A549 (cell line): Measurements from ENCODE around the gene PTGDS. TPM values are rescaled to one million over a fixed set of nuclear protein-coding genes. Genes with fewer than 3 reads are reported as not detected.

ENCODE experiments used
- ATAC-seq, 2 experiments: fragments of 200-7000 bp in 1 of 2; fragments of >200 bp in 1 of 2; cut with Nextera tagmentation in 1 of 2; cut with Tn5 transposase in 1 of 2; 3 replicates each; pipeline versions ENCODE4 v1.8.0 to v1.9.1; 2018 to 2020; ENCODE audit warnings: mild to moderate bottlenecking in 1 of 2, moderate library complexity in 1 of 2
- CTCF ChIA-PET: fragments of 300-600 bp; sonication (Branson Sonifier 250); formaldehyde crosslinking; extraction: SDS; loops from one replicate; lab custom pipeline; 2021; ENCODE audit warnings: antibody characterized with exemption, inconsistent platforms; lab: Yijun Ruan, JAX
- POLR2A ChIA-PET: fragments of 350-600 bp; formaldehyde crosslinking; extraction: SDS; loops from one replicate; lab custom pipeline; 2021; ENCODE audit warnings: antibody characterized with exemption, inconsistent platforms; lab: Yijun Ruan, JAX
- DNase-seq, 2 experiments: peaks; one replicate each; pipeline versions ENCODE4 v3.0.0 to v3.0.0-alpha.2; 2011 to 2016; ENCODE audit warnings: low read depth in 1 of 2, low spot score in 1 of 2
- FAIRE-seq: peaks from 2 replicates; lab custom pipeline; 2011; peaks lifted over from hg19 to GRCh38; lab: Jason Lieb, UNC
- H3K27ac ChIP-seq, 2 experiments: fragments of >200 bp; sonication (Bioruptor Twin); formaldehyde crosslinking; 3 replicates each; pipeline ENCODE4 v1.5.1; 2016 to 2017
- H3K4me1 ChIP-seq: fragments of >200 bp; sonication (Bioruptor Twin); formaldehyde crosslinking; 3 replicates; pipeline ENCODE4 v1.6.1; 2016
- H3K4me2 ChIP-seq: fragments of >200 bp; sonication (Bioruptor Twin); formaldehyde crosslinking; 3 replicates; pipeline ENCODE4 v1.6.1; 2016
- H3K4me3 ChIP-seq: fragments of >200 bp; sonication (Bioruptor Twin); formaldehyde crosslinking; 3 replicates; pipeline ENCODE4 v1.5.1; 2016
- H3K9me3 ChIP-seq: fragments of >200 bp; sonication (Bioruptor Twin); formaldehyde crosslinking; 3 replicates; pipeline ENCODE4 v1.6.1; 2016
- CBX8 ChIP-seq: fragments of 200-600 bp; sonication (generic); IDR thresholded peaks from 2 replicates; pipeline ENCODE4 v1.6.1; 2016
- CHD2 ChIP-seq: fragments of 150-350 bp; IDR thresholded peaks from 2 replicates; pipeline ENCODE4 v1.6.1; 2014; ENCODE audit warnings: low read length; ENCODE audit not compliant: partially characterized antibody
- ESRRA ChIP-seq: fragments of 150-350 bp; IDR thresholded peaks from 2 replicates; pipeline ENCODE4 v1.6.1; 2014; ENCODE audit warnings: mild to moderate bottlenecking, low read length, borderline replicate concordance
- HDAC2 ChIP-seq: fragments of 200-600 bp; sonication (generic); IDR thresholded peaks from 2 replicates; pipeline ENCODE4 v1.6.1; 2016
- HES2 ChIP-seq: fragments of >200 bp; sonication (Bioruptor Twin); formaldehyde crosslinking; IDR thresholded peaks from 2 replicates; pipeline ENCODE4 v1.6.1; 2016
- HOXB13 ChIP-seq: fragments of 250-450 bp; sonication (Bioruptor Pico); IDR thresholded peaks from 2 replicates; pipeline ENCODE4 v1.5.0; 2020; ENCODE audit warnings: low read depth, mild to moderate bottlenecking, moderate library complexity
- HOXB5 ChIP-seq: fragments of 250-450 bp; sonication (Bioruptor Pico); IDR thresholded peaks from 2 replicates; pipeline ENCODE4 v1.5.0; 2020; ENCODE audit warnings: mild to moderate bottlenecking, moderate library complexity
- JUN ChIP-seq, 2 experiments: fragments of >200 bp; sonication (Bioruptor Twin); formaldehyde crosslinking; IDR thresholded peaks; 2 replicates in 1 of 2; 3 replicates in 1 of 2; pipeline ENCODE4 v1.6.1; 2016 to 2017
- KDM1A ChIP-seq: fragments of 200-600 bp; sonication (generic); IDR thresholded peaks from 2 replicates; pipeline ENCODE4 v1.6.1; 2016; ENCODE audit warnings: low read depth, mild to moderate bottlenecking
- MYC ChIP-seq: IDR thresholded peaks from 2 replicates; pipeline ENCODE4 v1.6.1; 2012; ENCODE audit warnings: mild to moderate bottlenecking, inconsistent platforms, low read length, improper control_type of control experiment, borderline replicate concordance
- NFE2L2 ChIP-seq: fragments of 150-350 bp; conservative IDR thresholded peaks from 2 replicates; pipeline ENCODE4 v1.6.1; 2014; ENCODE audit warnings: low read length
- NPAS2 ChIP-seq: fragments of 250-450 bp; sonication (Bioruptor Pico); IDR thresholded peaks from 2 replicates; pipeline ENCODE4 v1.8.0; 2022; ENCODE audit warnings: mild to moderate bottlenecking, moderate library complexity, borderline replicate concordance
- NR3C1 ChIP-seq: fragments of >200 bp; sonication (Bioruptor Twin); formaldehyde crosslinking; IDR thresholded peaks from 3 replicates; pipeline ENCODE4 v1.6.1; 2017
- POLR2AphosphoS2 ChIP-seq: conservative IDR thresholded peaks from 2 replicates; pipeline ENCODE4 v1.6.1; 2012; ENCODE audit warnings: low read length, improper control_type of control experiment, inconsistent platforms
- RARB ChIP-seq: fragments of 250-450 bp; sonication (Bioruptor Pico); IDR thresholded peaks from 2 replicates; pipeline ENCODE4 v1.8.0; 2021; ENCODE audit warnings: mild to moderate bottlenecking, moderate library complexity
- REST ChIP-seq: fragments of 200-600 bp; sonication (generic); IDR thresholded peaks from 2 replicates; pipeline ENCODE4 v1.6.1; 2016; ENCODE audit warnings: antibody characterized with exemption, mild to moderate bottlenecking, moderate library complexity
- RFX5 ChIP-seq: fragments of 450-650 bp; IDR thresholded peaks from 2 replicates; pipeline ENCODE4 v1.7.1; 2014; ENCODE audit warnings: antibody characterized with exemption, mild to moderate bottlenecking, moderate library complexity
- SMC3 ChIP-seq: fragments of >200 bp; sonication (Bioruptor Twin); formaldehyde crosslinking; IDR thresholded peaks from 3 replicates; pipeline ENCODE4 v1.6.1; 2018; ENCODE audit warnings: inconsistent platforms
- TFCP2L1 ChIP-seq: fragments of 250-450 bp; sonication (Bioruptor Pico); IDR thresholded peaks from 2 replicates; pipeline ENCODE4 v1.5.0; 2021; ENCODE audit warnings: mild to moderate bottlenecking
- ZNF302 ChIP-seq: fragments of 250-450 bp; sonication (Bioruptor Pico); IDR thresholded peaks from 2 replicates; pipeline ENCODE4 v1.9.0; 2021; ENCODE audit warnings: inconsistent platforms, mild to moderate bottlenecking, moderate library complexity
- WGBS: methylation state at CpG from one replicate; pipeline ENCODE4 v1.1.6; 2017; ENCODE audit errors: missing lambda C conversion rate; 5-methylcytosine and 5-hydroxymethylcytosine counted together
- polyA plus RNA-seq, 4 experiments: library from polyadenylated mRNA; depleted of rRNA in 3 of 4; stranded (reverse); fragments of >200 nt; fragmentation: RNase III in 1 of 4; extraction: RNeasy Plus Mini Kit Qiagen cat#74134 plus additional on column Dnase treatment in 1 of 4; gene quantifications; 2 replicates in 3 of 4; 3 replicates in 1 of 4; pipeline ENCODE4 v1.2.3, GENCODE V29; 2011 to 2017
- TF ChIP-seq, protein P1 (sequence below): IDR thresholded peaks from 2 replicates; pipeline ENCODE4 v1.6.1; 2012
- TF ChIP-seq, protein P2 (sequence below): fragments of 250-450 bp; sonication (Bioruptor Pico); IDR thresholded peaks from 2 replicates; pipeline ENCODE4 v1.5.0; 2020; ENCODE audit warnings: low read depth, mild to moderate bottlenecking, moderate library complexity
- TF ChIP-seq, protein P3 (sequence below): IDR thresholded peaks from 2 replicates; pipeline ENCODE4 v1.6.1; 2012; ENCODE audit warnings: low read depth, borderline replicate concordance

PTGDS gene
- polyA plus RNA-seq, 2 of the 4 experiments (the other 2 are of a cell fraction), result 0.26 to 0.31 TPM

DNA sequence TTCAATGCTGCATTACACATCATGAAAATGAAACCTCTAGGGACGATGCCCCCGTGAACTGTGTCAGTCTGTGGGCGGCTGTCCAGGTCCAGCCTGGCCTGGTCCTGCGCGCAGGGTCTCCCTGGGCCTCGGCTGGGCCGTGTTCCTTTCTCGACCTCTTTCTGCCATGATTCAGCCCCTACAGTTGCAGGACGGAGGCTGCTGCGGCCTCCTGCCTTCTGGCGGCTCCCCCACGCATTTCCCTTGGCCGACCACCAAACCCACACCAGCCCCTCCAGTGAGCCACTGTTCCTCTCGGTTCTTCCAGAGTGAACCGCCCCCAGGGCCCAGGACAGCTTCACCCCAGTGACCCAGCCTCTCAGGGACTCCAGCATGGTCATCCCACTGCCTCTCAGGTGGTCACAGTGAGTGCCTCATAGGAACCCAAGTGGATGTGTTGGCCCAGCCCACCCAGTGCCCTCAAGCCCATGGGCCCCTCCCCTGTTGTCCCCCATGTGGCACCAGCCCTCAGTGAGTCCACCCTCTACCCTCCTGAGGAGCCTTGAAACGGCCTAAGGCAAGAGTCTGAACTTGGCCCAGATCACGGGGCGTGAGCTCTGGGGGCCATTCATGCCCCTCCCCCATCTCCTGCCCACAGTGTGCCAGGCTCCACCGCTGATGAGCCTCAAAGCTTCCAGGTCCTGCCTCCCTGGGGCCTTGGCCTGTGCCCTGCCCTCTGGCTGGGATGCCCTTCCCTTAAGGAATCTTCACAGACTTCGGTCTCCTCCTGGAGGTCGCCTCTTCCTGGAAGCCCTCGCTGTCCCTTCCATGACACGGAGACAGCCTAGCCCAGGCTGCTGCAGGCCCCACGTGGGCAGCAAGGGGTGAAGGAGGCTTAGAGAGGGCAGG, 29.1 kb downstream of the PTGDS start:
- ATAC-seq (no peak), FAIRE-seq (no peak), DNase-seq (no peak)
- Histone ChIP-seq H3K9me3 (no peaks in the 10 kb centered on the region), H3K4me2 (no peak overlapping the region), H3K4me3 (no peak overlapping the region), H3K4me1 (peaks cover 10% of the 10 kb centered on the region), H3K27ac (no peak overlapping the region)
- ChIA-PET CTCF (interaction anchor here (0.6 to 6.1 kb wide), 11 partner anchors 10 to 184 kb away, joined by 3 to 37 read pairs (median 5); partner anchors contain the start of genes ABCA2, AJM1, CLIC3 and NPDC1), POLR2A (interaction anchor here (0.8 kb wide), 1 partner anchor 14 kb away, joined by 3 read pairs; the partner anchor contains the start of gene PAXX)
- WGBS, result 92% methylated on average over 20 of the region's 24 CpGs
- TF ChIP-seq ESRRA (no peak), NPAS2 (no peak), REST (no peak), NFE2L2 (no peak), MYC (no peak), ZNF302 (no peak), KDM1A (no peak), CBX8 (no peak), NR3C1 (no peak), HOXB5 (CRISPR knock-in tag) (no peak), SMC3 (no peak), TFCP2L1 (no peak), RARB (CRISPR knock-in tag) (no peak), POLR2AphosphoS2 (no peak), HOXB13 (CRISPR knock-in tag) (no peak), HDAC2 (no peak)
- TF ChIP-seq, protein P1, sequence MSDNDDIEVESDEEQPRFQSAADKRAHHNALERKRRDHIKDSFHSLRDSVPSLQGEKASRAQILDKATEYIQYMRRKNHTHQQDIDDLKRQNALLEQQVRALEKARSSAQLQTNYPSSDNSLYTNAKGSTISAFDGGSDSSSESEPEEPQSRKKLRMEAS, result no peak

GRCh38 chr9:137007108-137007815, 30.0 kb downstream of the PTGDS start:
- no peak overlapping the region for H3K4me3 ChIP-seq
- 68% methylated on average over 24 of the region's 30 CpGs for WGBS
- POLR2A ChIA-PET, result interaction anchor here (0.8 kb wide), 1 partner anchor 15 kb away, joined by 3 read pairs; the partner anchor contains the start of gene PAXX
- no peak overlapping the region for H3K27ac ChIP-seq
- no peak overlapping the region for H3K4me2 ChIP-seq
- ATAC-seq, result peak in 1 of 2 experiments; percentile 47; a peak in 3 of 6 replicates
- CTCF ChIA-PET, result interaction anchor here (0.6 to 6.1 kb wide), 6 partner anchors 22 to 185 kb away, joined by 3 to 37 read pairs (median 8); partner anchors contain the start of genes ABCA2 and NPDC1
- H3K9me3 ChIP-seq, result no peaks in the 10 kb centered on the region
- DNase-seq, result no peak
- FAIRE-seq, result no peak
- peaks cover 5% of the 10 kb centered on the region; the same call in 2 of the 3 replicates for H3K4me1 ChIP-seq
- TF ChIP-seq, protein P2, sequence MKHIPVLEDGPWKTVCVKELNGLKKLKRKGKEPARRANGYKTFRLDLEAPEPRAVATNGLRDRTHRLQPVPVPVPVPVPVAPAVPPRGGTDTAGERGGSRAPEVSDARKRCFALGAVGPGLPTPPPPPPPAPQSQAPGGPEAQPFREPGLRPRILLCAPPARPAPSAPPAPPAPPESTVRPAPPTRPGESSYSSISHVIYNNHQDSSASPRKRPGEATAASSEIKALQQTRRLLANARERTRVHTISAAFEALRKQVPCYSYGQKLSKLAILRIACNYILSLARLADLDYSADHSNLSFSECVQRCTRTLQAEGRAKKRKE (CRISPR knock-in tag), result no peak
- TF ChIP-seq, protein P3, sequence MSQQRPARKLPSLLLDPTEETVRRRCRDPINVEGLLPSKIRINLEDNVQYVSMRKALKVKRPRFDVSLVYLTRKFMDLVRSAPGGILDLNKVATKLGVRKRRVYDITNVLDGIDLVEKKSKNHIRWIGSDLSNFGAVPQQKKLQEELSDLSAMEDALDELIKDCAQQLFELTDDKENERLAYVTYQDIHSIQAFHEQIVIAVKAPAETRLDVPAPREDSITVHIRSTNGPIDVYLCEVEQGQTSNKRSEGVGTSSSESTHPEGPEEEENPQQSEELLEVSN, result no peak
- TF ChIP-seq RFX5 (no peak), POLR2AphosphoS2 (no peak), REST (no peak), HES2 (no peak), JUN (IDR thresholded peaks at IDR 0.05) (no peak), CHD2 (no peak)
